Neural cell (in vitro differentiated cells): ENCODE data around the gene CDH4. TPM values are rescaled to one million over a fixed set of nuclear protein-coding genes. Genes with fewer than 3 reads are reported as not detected.

Source experiments
- H2AFZ ChIP-seq: fragments of 200-600, 300-800 bp; sonication (generic), shearing (Covaris generic); 2 replicates; pipeline ENCODE4 v1.6.0; 2014; ENCODE audit warnings: low read depth, mild to moderate bottlenecking, antibody characterized with exemption, low read length, moderate library complexity
- H3F3A ChIP-seq: fragments of 200-600 bp; shearing (Covaris generic); 2 replicates; pipeline ENCODE4 v1.6.1; 2016; ENCODE audit warnings: mild to moderate bottlenecking, moderate library complexity, mixed read lengths, antibody characterized with exemption, low read length; ENCODE audit not compliant: insufficient read depth, poor library complexity, severe bottlenecking
- H3K27ac ChIP-seq: fragments of 200-600, 300-800 bp; sonication (generic), shearing (Covaris generic); 2 replicates; pipeline ENCODE4 v1.5.1; 2014; ENCODE audit warnings: mild to moderate bottlenecking, low read length, moderate library complexity
- H3K27me3 ChIP-seq: fragments of 300-800, 200-600 bp; sonication (generic), shearing (Covaris generic); 2 replicates; pipeline ENCODE4 v1.6.0; 2014; ENCODE audit warnings: mild to moderate bottlenecking, low read depth, low read length, moderate library complexity; ENCODE audit not compliant: insufficient read depth
- H3K36me3 ChIP-seq: fragments of 300-800, 200-600 bp; sonication (generic), shearing (Covaris generic); 2 replicates; pipeline ENCODE4 v1.5.1; 2014; ENCODE audit warnings: mild to moderate bottlenecking, antibody characterized with exemption, low read length, moderate library complexity; ENCODE audit not compliant: insufficient read depth
- H3K4me2 ChIP-seq: fragments of 300-800, 200-600 bp; sonication (generic), shearing (Covaris generic); 2 replicates; pipeline ENCODE4 v1.6.0; 2014; ENCODE audit warnings: mild to moderate bottlenecking, low read length
- H3K4me3 ChIP-seq: fragments of 300-800, 200-600 bp; sonication (generic), shearing (Covaris generic); 2 replicates; pipeline ENCODE4 v1.5.1; 2014; ENCODE audit warnings: mild to moderate bottlenecking, low read length, moderate library complexity
- H3K79me2 ChIP-seq: fragments of 200-600 bp; shearing (Covaris generic); replicated peaks from 2 replicates; pipeline ENCODE4 v1.6.0; 2014; ENCODE audit warnings: mild to moderate bottlenecking, low read length, moderate library complexity; ENCODE audit not compliant: insufficient read depth
- H3K9ac ChIP-seq: fragments of 300-800, 200-600 bp; sonication (generic), shearing (Covaris generic); 2 replicates; pipeline ENCODE4 v1.6.1; 2016; ENCODE audit warnings: mild to moderate bottlenecking, low read length, mixed read lengths
- H3K9me2 ChIP-seq: fragments of 200-600 bp; shearing (Covaris generic); 2 replicates; pipeline ENCODE4 v1.6.1; 2016; ENCODE audit warnings: mild to moderate bottlenecking, low read length, mixed read lengths; ENCODE audit not compliant: insufficient read depth
- H3K9me3 ChIP-seq: fragments of 200-600, 300-800 bp; sonication (generic), shearing (Covaris generic); 2 replicates; pipeline ENCODE4 v1.6.1; 2016; ENCODE audit warnings: mild to moderate bottlenecking, mixed run types, low read length, moderate library complexity, mixed read lengths
- H4K20me1 ChIP-seq: fragments of 200-600 bp; shearing (Covaris generic); 2 replicates; pipeline ENCODE4 v1.6.1; 2016; ENCODE audit warnings: mild to moderate bottlenecking, mixed run types; ENCODE audit not compliant: insufficient read depth
- EP300 ChIP-seq: fragments of 450-650 bp; conservative IDR thresholded peaks from 2 replicates; pipeline ENCODE4 v1.6.1; 2014; ENCODE audit warnings: antibody characterized with exemption, mild to moderate bottlenecking, moderate library complexity; ENCODE audit not compliant: poor library complexity, severe bottlenecking
- EZH2 ChIP-seq: fragments of 200-600, 300-800 bp; shearing (Covaris generic), sonication (generic); IDR thresholded peaks from 2 replicates; pipeline ENCODE4 v1.6.1; 2014; ENCODE audit warnings: antibody characterized with exemption, low read length, borderline replicate concordance, mild to moderate bottlenecking; ENCODE audit not compliant: insufficient read depth, poor library complexity, severe bottlenecking
- MXI1 ChIP-seq: fragments of 450-650 bp; conservative IDR thresholded peaks from 2 replicates; pipeline ENCODE4 v1.6.1; 2014; ENCODE audit warnings: antibody characterized with exemption, mild to moderate bottlenecking; ENCODE audit not compliant: poor library complexity, severe bottlenecking
- POLR2AphosphoS5 ChIP-seq: IDR thresholded peaks from 2 replicates; pipeline ENCODE4 v1.6.1; 2012
- RAD21 ChIP-seq: fragments of 450-650 bp; conservative IDR thresholded peaks from 2 replicates; pipeline ENCODE4 v1.6.1; 2014; ENCODE audit warnings: antibody characterized with exemption, mild to moderate bottlenecking, moderate library complexity
- REST ChIP-seq: IDR thresholded peaks from 2 replicates; pipeline ENCODE4 v1.6.1; 2012; ENCODE audit warnings: borderline replicate concordance
- SMC3 ChIP-seq: fragments of 450-650 bp; conservative IDR thresholded peaks from 2 replicates; pipeline ENCODE4 v1.6.1; 2014; ENCODE audit warnings: antibody characterized with exemption, mild to moderate bottlenecking, moderate library complexity; ENCODE audit not compliant: poor library complexity
- TAF1 ChIP-seq: IDR thresholded peaks from 2 replicates; pipeline ENCODE4 v1.6.1; 2012; ENCODE audit warnings: low read depth
- polyA plus RNA-seq: library from polyadenylated mRNA; depleted of rRNA; stranded (reverse); fragments of >200 nt; gene quantifications from 2 replicates; pipeline ENCODE4 v1.2.3, GENCODE V29; 2014
- TF ChIP-seq, protein P1 (sequence below): fragments of 450-650 bp; IDR thresholded peaks from 2 replicates; pipeline ENCODE4 v1.5.1; 2014; ENCODE audit warnings: antibody characterized with exemption, mild to moderate bottlenecking, moderate library complexity; ENCODE audit not compliant: poor library complexity, severe bottlenecking

The CDH4 gene
- polyA plus RNA-seq, 1 donor from 2014 or later = 24.6 TPM

- TF ChIP-seq TAF1 = no peak
- no peak for TF ChIP-seq RAD21
- no peak for TF ChIP-seq EZH2
- no peak for TF ChIP-seq POLR2AphosphoS5
- TF ChIP-seq EP300 = no peak
- no peak for TF ChIP-seq SMC3
- TF ChIP-seq, protein P1, sequence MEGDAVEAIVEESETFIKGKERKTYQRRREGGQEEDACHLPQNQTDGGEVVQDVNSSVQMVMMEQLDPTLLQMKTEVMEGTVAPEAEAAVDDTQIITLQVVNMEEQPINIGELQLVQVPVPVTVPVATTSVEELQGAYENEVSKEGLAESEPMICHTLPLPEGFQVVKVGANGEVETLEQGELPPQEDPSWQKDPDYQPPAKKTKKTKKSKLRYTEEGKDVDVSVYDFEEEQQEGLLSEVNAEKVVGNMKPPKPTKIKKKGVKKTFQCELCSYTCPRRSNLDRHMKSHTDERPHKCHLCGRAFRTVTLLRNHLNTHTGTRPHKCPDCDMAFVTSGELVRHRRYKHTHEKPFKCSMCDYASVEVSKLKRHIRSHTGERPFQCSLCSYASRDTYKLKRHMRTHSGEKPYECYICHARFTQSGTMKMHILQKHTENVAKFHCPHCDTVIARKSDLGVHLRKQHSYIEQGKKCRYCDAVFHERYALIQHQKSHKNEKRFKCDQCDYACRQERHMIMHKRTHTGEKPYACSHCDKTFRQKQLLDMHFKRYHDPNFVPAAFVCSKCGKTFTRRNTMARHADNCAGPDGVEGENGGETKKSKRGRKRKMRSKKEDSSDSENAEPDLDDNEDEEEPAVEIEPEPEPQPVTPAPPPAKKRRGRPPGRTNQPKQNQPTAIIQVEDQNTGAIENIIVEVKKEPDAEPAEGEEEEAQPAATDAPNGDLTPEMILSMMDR = no peak
- TF ChIP-seq MXI1 = no peak
- Histone ChIP-seq H3K36me3 (no peaks in the 10 kb centered on the region), H4K20me1 (no peaks in the 10 kb centered on the region), H3K9me2 (no peaks in the 10 kb centered on the region), H3K9me3 (no peaks in the 10 kb centered on the region), H3K79me2 (no peaks in the 10 kb centered on the region), H3K9ac (no peak overlapping the region), H3F3A (no peaks in the 10 kb centered on the region), H3K27ac (no peak overlapping the region), H3K27me3 (no peaks in the 10 kb centered on the region), H2AFZ (no peak overlapping the region), H3K4me2 (no peak overlapping the region), H3K4me3 (no peak overlapping the region)
These were observed 514.0 kb downstream of the CDH4 start for GRCh38 chr20:61765871-61766654.

DNA sequence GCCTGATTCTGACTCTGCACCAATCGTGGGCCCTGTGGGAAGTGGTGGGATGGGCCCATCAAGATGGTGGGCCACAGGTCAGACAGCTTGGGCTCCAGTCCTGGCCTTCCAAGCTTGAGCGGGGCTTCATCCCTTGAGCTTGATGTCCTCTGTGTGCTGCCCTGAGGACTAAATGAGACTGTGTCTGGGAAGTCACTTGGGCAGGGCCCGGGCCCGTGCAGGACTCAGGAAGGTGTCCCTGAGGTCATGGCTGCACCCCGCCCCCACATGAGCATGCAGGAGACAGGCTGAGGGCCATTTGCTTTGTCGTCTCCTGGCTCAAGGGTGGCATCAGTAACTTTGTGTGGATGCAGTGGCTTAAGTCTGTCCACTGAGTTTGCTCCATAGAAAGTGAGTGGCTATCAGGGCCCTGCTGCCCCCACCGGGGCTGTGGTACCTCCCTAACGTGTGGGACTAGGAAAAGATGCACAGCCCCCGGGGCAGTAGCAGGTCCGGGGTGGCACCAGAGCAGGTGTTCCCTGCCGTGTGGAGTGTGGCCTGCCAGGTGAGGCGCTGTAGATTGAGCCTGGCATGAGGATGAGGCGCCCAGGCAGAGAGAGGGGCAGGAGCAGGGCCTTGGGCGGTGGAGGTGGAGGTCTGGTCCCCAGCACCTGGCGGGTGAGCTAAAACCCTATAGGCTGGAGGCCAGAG, 515.0 kb downstream of the CDH4 start:
- Histone ChIP-seq H3K79me2 (no peaks in the 10 kb centered on the region), H3K36me3 (no peaks in the 10 kb centered on the region), H3K9me3 (no peaks in the 10 kb centered on the region), H3K4me3 (no peak overlapping the region), H3K4me2 (no peak overlapping the region), H3K27me3 (no peaks in the 10 kb centered on the region), H2AFZ (no peak overlapping the region), H3F3A (no peaks in the 10 kb centered on the region), H3K9ac (no peak overlapping the region), H3K9me2 (no peaks in the 10 kb centered on the region), H3K27ac (no peak overlapping the region), H4K20me1 (no peaks in the 10 kb centered on the region)
- TF ChIP-seq POLR2AphosphoS5 (no peak), TAF1 (no peak), REST (no peak), MXI1 (no peak), SMC3 (no peak), EZH2 (no peak), RAD21 (no peak), EP300 (no peak)
- TF ChIP-seq, protein P1 = no peak
